ENCODE measurements around the gene ACTR8.

The ACTR8 gene

DNA sequence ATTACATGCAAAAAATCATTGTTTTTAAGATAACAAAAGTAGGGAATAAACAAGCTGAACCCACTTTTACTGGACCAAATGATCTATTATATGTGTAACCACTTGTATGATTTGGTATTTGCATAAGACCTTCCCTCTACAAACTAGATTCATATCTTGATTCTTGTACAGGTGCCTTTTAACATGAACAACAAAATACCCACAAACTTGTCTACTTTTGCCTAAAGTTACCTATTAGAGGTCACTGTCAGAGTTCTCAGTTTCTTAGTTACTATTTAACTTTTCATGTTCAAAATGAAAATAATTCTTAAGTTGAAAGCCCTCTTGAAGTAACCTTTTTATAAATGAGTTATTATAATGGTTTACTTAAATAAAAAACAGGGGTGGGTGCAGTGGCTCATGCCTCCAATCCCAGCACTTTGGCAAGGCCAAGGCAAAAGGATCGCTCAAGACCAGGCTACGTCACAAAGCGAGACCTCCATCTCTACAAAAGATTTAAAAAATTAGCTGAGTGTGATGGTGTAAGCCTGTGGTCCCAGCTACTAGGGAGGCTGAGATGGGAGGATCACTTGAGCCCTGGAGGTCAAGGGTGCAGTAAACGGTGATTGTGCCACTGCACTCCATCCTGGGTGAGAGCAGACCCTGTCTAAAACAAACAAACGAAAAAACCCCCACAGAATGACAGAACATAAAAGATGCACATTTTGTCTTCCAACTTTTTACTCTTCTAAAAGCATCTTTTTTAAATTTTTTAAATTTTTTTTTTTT is 16.0 kb downstream of the ACTR8 start:
- DNase-seq (ENCODE audit: low read depth, low spot score): no peak

- no peak for DNase-seq (ENCODE audit: low read depth, low spot score)
These were observed 18.8 kb downstream of the ACTR8 start for GRCh38 chr3:53863145-53863544.

DNA sequence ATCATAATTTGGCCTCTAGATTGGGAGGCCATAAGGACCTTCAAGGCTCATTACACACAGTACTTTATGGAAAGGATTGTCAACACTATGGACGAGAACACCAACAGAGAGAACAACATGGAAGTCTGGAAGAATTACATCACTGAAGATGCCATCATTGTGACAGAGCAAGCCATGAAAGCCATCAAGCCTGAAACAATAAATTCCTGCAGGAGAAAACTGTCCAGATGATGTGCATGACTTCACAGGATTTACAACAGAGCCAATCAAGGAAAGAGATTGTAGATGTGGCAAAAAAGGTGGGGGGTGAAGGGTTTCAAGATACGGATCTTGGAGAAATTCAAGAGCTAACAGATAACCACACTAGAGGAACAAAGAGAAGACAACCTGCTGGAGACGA is 19.7 kb downstream of the ACTR8 start:
- no peak for DNase-seq (ENCODE audit: low read depth, low spot score)

GRCh38 chr3:53860196-53860595 is 21.8 kb downstream of the ACTR8 start:
- DNase-seq (ENCODE audit: low read depth, low spot score): no peak

GRCh38 chr3:53859178-53859577 is 22.8 kb downstream of the ACTR8 start:
- DNase-seq (ENCODE audit: low read depth, low spot score): no peak

DNA sequence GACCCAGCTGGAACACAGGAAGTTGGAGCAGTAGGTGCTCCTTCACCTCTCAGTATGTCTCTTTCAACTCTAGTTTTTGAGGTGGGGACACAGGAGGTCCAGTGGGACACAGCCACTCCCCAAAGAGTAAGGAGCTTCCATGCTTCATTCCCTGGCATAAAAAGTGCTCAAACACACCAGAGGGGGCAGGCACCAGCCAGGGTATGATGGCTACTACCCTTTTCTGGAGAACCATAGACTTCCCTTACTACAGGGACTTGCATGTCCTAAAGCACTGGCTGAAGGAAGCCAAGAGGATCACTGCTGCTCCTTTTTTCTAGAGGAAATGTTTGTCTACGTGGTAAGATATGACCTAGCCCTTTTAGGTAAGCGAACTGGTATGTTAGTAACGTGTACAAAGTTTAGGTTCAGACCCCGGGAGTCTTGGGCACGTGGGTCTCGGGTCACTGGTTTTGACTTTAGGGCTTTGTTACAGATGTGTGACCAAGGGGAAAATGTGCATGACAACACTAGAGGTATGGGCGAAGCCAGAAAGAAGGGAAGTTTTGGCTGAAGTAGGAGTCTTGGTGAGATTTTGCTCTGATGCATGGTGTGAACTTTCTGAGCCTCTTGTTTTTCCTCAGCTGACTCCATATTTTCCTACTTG is 23.7 kb downstream of the ACTR8 start:
- DNase-seq (ENCODE audit: low read depth, low spot score): no peak

DNA sequence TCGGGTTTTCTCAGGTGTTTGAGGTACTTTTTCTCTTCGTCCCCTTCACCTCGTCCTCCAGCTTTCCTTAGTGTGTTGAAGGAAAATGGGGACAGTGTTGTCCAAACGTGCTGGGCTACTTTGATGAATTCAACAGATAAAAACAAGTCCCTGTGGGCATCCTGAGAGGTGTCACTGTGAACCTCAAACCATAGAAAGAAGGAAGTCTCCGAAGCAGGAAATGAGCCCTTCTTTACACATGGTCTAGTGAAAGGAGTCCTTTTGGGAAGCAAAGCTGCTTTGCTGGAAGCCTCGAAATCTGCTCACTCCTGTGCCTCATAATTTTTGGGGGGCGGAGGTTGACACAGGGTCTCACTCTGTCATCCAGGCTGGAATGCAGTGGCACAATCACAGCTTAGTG is 25.0 kb downstream of the ACTR8 start:
- no peak for DNase-seq (ENCODE audit: low read depth, low spot score)

DNA sequence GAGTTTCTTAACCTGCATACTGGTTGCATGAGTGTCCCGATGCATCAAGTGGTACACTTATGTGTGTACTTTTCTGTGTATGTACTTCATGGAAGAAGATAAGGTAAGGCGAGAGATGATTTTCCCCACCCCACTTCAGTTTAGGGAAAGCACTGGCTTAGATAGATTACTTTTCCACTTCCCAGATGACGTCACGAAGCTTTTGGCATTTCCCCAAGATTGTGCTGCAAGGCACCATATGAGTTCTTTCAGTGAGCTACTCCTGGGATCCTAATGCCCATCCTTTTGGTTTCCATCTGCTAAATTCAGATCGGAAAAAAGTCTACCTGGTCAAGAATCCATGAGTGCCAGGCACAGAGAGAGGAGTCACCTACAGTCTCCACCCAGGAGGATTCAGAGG is 31.1 kb downstream of the ACTR8 start:
- DNase-seq (ENCODE audit: low read depth, low spot score): no peak

- no peak for DNase-seq (ENCODE audit: low read depth, low spot score)
These were observed 32.0 kb downstream of the ACTR8 start for GRCh38 chr3:53849916-53850315.

DNA sequence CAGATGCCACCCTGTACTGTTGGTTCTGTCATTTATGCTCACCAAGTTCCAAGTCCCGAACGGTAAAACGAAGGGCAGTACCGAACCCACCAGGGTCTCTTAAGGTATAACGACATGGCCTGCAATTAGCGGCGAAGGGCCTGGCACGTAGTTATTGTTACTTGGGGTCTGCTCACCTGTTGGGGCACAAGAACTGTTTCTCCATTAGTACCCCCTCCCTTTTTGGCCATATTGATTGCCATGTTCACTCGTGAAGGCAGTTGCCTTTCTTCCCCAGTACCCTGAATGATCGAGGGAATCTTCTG is 35.1 kb downstream of the ACTR8 start:
- no peak for DNase-seq (ENCODE audit: low read depth, low spot score)

DNA sequence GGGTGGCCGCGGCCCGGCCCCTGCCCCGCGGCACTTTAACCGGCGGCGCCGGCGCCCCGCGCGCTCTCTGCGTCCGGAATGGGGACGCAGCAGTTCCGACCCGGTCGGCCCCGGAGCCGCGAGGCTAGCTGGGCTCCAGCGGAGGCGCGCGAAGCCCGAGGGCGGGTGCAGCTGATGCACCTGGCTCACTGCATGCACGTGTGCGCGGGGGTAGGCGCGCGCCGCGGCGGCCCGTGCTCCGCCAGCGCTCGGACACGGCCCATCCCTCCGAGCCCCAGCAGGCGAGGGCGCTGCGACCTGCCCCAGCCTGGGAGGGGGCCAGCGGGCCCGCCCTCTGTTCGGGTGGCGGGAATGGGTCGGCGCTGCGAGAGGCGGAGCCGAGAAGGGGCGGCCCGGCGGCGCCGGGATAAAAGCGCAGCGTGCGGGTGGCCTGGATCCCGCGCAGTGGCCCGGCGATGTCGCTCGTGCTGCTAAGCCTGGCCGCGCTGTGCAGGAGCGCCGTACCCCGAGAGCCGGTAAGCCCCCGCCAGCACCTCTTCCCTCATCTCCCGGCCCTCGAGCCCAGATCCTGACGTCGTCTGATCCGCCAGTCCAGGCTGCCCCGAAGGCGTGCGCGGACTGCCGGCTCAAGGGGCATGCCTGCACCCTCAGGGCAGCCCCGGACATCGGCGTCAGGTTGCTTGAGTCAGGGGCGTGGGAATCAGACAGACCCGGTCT is 35.7 kb downstream of the ACTR8 start, which contains the start of the genes CHDH and IL17RB:
Gene CHDH (minus strand): TSS at position 286 of the 717 bp plus-strand sequence. CDS start 22,411 bp downstream, outside the sequence.
Gene IL17RB (plus strand): TSS at position 435 of the 717 bp plus-strand sequence. CDS start 21 bp downstream, at position 456.
- no peak for DNase-seq (ENCODE audit: low read depth, low spot score)

DNA sequence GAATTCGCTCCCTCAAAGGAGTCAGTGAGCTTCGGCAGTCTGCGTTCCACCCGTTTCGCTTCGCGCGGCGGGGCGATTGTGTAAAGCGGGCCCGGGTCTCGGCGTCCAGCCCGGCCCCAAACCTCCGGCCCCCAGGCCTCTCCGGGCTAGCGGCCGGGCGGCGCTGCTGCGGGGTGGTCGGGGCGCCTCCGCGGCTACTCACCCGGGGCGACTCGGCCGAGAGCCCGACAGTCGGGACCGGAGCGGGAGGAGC is 36.1 kb downstream of the ACTR8 start:
- DNase-seq (ENCODE audit: low read depth, low spot score): no peak

DNA sequence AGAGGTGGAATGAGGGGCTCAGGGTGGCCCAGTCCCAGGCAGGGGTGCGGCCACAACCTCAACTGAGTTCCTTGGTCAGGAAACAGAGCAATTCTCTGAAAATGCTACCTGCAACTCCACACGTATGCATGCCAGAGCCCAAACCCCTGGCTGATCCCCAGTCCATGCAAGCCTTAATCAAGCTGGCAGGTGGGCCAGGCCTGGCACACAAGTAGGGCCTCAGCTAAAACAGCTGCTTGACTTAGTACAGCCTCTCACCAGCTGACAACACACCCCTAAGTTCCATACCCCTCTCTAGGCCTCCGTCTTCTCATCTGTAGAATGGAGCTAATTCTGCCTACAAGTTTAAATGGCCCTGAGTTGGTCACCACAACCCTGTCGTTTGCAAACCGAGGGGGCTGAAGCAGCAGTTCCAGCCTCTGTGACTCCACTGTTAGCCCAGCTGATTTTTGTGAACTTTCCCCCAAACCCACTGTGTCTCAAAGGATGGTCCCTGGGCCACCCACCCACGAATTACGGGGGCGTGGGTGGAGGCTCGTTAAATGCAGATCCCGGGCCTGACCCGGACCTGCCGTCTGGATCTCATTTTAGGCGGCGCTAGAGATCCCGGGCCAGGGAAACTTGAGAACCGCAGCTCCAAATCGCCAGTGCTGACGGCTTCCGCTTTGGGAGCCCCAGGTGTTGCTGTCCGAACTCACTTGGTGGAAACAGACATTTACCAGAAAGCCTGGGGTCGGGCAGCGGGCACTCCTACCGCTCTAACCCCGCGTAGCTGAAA is 36.7 kb downstream of the ACTR8 start:
- no peak for DNase-seq (ENCODE audit: low read depth, low spot score)

GRCh38 chr3:53844262-53845102 is 37.5 kb downstream of the ACTR8 start:
- DNase-seq (ENCODE audit: low read depth, low spot score): no peak

DNA sequence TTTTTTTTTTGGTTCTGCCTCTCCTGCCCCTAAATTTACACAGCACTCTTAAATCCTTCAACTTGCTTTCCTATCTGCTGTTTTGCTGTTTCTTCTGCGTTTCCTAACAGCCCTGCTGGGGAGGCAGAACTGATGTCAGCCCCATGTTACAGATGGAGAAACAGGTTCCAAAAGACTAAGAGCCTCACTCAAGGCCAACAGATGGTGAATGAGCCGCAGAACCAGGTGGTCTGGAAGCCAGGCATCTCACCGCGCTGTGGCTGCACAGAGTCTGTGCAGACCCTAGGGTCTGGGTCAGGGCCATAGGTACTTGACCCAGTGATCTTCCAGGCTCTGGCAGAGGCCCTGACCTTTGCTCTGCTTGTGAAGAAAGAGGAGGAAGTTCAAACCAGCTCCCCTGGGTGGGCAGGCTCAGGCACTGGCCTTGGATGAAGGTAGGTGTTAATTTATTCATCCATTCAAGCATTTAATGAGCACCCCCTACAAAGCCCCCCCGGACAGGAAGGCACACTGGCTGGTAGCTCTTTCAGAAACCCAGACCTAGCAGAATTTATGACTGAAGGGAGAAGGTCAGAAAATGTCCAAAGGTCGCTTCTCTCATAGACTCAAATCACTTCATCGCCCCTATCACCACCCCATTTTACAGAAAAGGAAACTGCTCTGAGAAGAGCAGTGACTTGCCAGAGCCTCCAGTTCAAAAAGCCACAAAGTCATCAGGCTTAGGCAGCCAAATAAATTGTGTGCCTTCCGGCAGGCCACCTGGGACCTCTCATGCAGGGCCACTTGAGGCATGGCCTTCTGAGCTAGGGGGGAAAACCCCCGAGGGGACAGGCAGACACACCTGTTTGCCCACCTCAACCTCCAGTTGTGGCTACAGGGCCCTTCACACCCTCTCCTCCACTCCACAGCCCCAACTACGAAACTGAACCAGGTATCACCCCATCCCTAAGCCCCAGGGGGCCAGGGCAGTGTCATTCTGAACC is 38.5 kb downstream of the ACTR8 start:
- no peak for DNase-seq (ENCODE audit: low read depth, low spot score)

DNA sequence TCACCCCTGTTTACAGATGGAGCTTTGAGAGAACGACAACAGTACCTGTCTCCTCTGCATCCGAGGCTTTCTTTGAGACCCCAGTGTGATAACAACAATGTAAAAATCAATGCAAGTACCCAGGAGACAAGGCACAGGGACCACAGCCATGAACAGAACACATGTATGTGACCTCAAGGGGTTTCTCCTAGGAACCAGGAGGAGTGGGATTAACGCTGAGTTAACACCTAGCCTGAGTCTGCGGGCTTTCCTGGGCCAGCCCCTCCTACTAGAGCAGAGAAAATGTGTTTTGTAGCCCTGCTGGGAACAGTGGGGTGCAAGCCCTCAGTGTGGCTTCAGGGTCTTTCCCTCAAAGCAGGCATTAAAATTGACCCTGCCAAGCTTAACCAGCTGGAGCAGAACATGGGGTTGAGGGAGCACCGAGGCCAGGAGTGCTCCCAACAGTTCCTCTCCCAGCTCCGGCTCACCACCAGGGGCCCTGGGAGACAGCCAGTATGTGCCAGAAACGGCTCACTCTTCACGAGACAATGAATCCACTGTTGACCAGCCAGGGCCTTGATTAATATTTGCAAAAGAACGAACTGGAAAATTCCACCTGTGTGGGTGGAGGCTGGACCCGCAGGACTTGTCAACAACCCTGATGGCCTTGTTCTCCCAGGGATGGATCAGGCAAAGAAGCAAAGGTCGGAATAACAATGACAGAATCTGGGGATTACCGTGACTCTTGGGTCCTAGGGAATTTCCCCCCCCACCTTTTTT is 39.3 kb downstream of the ACTR8 start:
- no peak for DNase-seq (ENCODE audit: low read depth, low spot score)

DNA sequence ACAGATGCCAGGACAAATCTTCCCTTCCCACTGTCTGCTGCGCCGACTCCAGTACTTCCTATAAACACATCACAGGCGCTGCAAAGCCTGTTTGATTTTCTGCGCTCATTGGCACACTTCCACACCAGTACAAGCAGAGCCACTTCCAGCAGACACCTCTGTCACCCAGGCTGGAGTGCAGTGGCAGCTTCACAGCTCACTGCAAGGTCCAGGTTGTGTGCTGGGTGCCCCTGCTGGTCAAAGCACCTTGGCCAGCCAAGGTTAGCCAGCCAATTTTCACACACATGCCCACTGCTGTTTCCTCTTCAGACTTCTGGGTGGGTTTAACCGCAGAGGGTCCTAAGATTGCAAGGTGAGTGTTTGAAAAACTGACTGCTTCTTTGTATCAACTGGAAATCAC is 40.7 kb downstream of the ACTR8 start:
- DNase-seq (ENCODE audit: low read depth, low spot score): no peak

DNA sequence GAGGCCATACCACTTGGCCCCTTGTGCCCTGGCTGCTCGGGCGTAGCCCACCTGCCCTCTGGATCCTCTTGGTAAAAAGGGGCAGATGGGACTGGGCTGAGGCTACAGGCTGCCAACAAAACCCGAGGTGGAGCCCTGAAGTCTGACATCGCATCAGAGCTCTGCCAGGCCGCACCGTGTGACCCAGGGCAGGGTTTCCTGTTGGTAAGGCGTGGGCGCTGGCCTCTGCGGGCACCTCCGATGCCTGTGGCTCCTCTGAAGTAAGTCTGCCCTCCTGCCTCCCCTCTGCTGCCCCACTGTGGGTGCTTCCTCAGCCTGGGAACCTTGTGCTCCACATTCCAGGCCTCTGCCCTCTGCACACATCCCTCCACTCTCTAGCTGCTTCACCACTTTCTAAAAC is 44.6 kb downstream of the ACTR8 start:
- no peak for DNase-seq (ENCODE audit: low read depth, low spot score)

- no peak for DNase-seq (ENCODE audit: low read depth, low spot score)
These were observed 45.7 kb downstream of the ACTR8 start for GRCh38 chr3:53836084-53836872.
